Measurements from ENCODE around the gene ARAP2. TPM values are rescaled to one million over a fixed set of nuclear protein-coding genes. Genes with fewer than 3 reads are reported as not detected.

The ARAP2 gene
- total and polyA plus RNA-seq, 11 donors = 0.38 to 17.0 (median 3.4) TPM

GRCh38 chr4:36056136-36056535 is 188.2 kb downstream of the ARAP2 start:
- WGBS, 4 donors = 69 to 83% (median 77%) methylated on average over 1 of the region's 1 CpG
- Histone ChIP-seq H3K4me1 (no peaks in the 10 kb centered on the region), H3K4me3 (no peak overlapping the region), H3K9me3 (no peaks in the 10 kb centered on the region), H3K36me3 (no peaks in the 10 kb centered on the region), H3K27me3 (no peaks in the 10 kb centered on the region), H3K27ac (no peak overlapping the region)
- DNase-seq (no peak), ATAC-seq (no peak)
- intact Hi-C loops (cut with DNase I) = no loop called here
- no peak for TF ChIP-seq POLR2A (IDR thresholded peaks at IDR 0.05)
- TF ChIP-seq CTCF (IDR thresholded peaks at IDR 0.05) = no peak

GRCh38 chr4:36054694-36055422 is 189.5 kb downstream of the ARAP2 start:
- no peak for ATAC-seq
- WGBS, 4 donors = 68 to 75% (median 71%) methylated on average over 5 of the region's 5 CpGs
- no peaks in the 10 kb centered on the region for H3K36me3 ChIP-seq
- no peaks in the 10 kb centered on the region for H3K27me3 ChIP-seq
- H3K27ac ChIP-seq = no peak overlapping the region
- TF ChIP-seq CTCF (IDR thresholded peaks at IDR 0.05) (no peak), POLR2A (IDR thresholded peaks at IDR 0.05) (no peak)
- intact Hi-C loops (cut with DNase I) = no loop called here
- no peaks in the 10 kb centered on the region for H3K9me3 ChIP-seq
- no peak overlapping the region for H3K4me3 ChIP-seq
- DNase-seq = no peak
- H3K4me1 ChIP-seq = no peaks in the 10 kb centered on the region

GRCh38 chr4:36053930-36054329 is 190.4 kb downstream of the ARAP2 start:
- no peak for ATAC-seq
- intact Hi-C loops (cut with DNase I) = no loop called here
- WGBS, 4 donors = 77 to 86% (median 85%) methylated on average over 2 of the region's 2 CpGs
- no peak for TF ChIP-seq CTCF (IDR thresholded peaks at IDR 0.05)
- TF ChIP-seq POLR2A (IDR thresholded peaks at IDR 0.05) = no peak
- H3K27me3 ChIP-seq = no peaks in the 10 kb centered on the region
- no peaks in the 10 kb centered on the region for H3K36me3 ChIP-seq
- no peak overlapping the region for H3K4me3 ChIP-seq
- no peak for DNase-seq
- no peaks in the 10 kb centered on the region for H3K4me1 ChIP-seq
- H3K27ac ChIP-seq = no peak overlapping the region
- no peaks in the 10 kb centered on the region for H3K9me3 ChIP-seq

- no peak overlapping the region for H3K4me3 ChIP-seq
- TF ChIP-seq CTCF (IDR thresholded peaks at IDR 0.05) = no peak
- DNase-seq = no peak
- H3K27me3 ChIP-seq = no peaks in the 10 kb centered on the region
- no peak for ATAC-seq
- H3K27ac ChIP-seq = no peak overlapping the region
- no peaks in the 10 kb centered on the region for H3K36me3 ChIP-seq
- intact Hi-C loops (cut with DNase I) = no loop called here
- H3K4me1 ChIP-seq = no peaks in the 10 kb centered on the region
- WGBS, 4 donors = 83 to 86% (median 83%) methylated on average over 4 of the region's 4 CpGs
- no peaks in the 10 kb centered on the region for H3K9me3 ChIP-seq
Observed at GRCh38 chr4:36051634-36052033, 192.7 kb downstream of the ARAP2 start.
